PC-9 (cell line): ENCODE data around the gene TUBB2A. TPM values are rescaled to one million over a fixed set of nuclear protein-coding genes. Genes with fewer than 3 reads are reported as not detected.

Experiments used
- BruUV-seq: library from RNA; stranded (reverse); fragments of 400-500 nt; replicated peaks from 2 replicates; lab custom pipeline; 2021; lab: Mats Ljungman, UMichigan
- CTCF ChIA-PET: fragments of 300-600 bp; sonication (Branson Sonifier 250); formaldehyde crosslinking; loops from one replicate; lab custom pipeline; 2022; ENCODE audit warnings: antibody characterized with exemption; lab: Charles Lee
- POLR2A ChIA-PET: fragments of 300-600 bp; sonication (Branson Sonifier 250); formaldehyde crosslinking; loops from one replicate; lab custom pipeline; 2022; ENCODE audit warnings: antibody characterized with exemption; ENCODE audit not compliant: unreplicated experiment; lab: Charles Lee
- DNase-seq, 2 experiments: peaks; one replicate each; pipeline versions ENCODE4 v3.0.0 to v3.0.0-alpha.2; 2015 to 2022; ENCODE audit warnings: mixed read lengths in 1 of 2
- H2AFZ ChIP-seq: fragments of 200-600 bp; sonication (generic); 2 replicates; pipeline ENCODE4 v1.8.1; 2017; ENCODE audit warnings: antibody characterized with exemption
- H3F3A ChIP-seq: fragments of 200-600 bp; sonication (generic); 2 replicates; pipeline ENCODE4 v1.8.1; 2017; ENCODE audit warnings: antibody characterized with exemption, mild to moderate bottlenecking, low read depth; ENCODE audit not compliant: insufficient read depth
- H3K27ac ChIP-seq: fragments of 200-600 bp; sonication (generic); 2 replicates; pipeline ENCODE4 v1.6.1; 2016; ENCODE audit warnings: mixed run types
- H3K27me3 ChIP-seq: fragments of 200-600 bp; sonication (generic); 2 replicates; pipeline ENCODE4 v1.6.1; 2016; ENCODE audit warnings: low read depth, mixed run types; ENCODE audit not compliant: insufficient read depth
- H3K36me3 ChIP-seq: fragments of 200-600 bp; sonication (generic); 2 replicates; pipeline ENCODE4 v1.6.1; 2016; ENCODE audit warnings: low read depth, mixed run types
- H3K4me1 ChIP-seq: fragments of 200-600 bp; sonication (generic); replicated peaks from 2 replicates; pipeline ENCODE4 v1.6.1; 2016; ENCODE audit warnings: mixed run types; ENCODE audit not compliant: insufficient read depth
- H3K4me2 ChIP-seq: fragments of 200-600 bp; sonication (generic); 2 replicates; pipeline ENCODE4 v1.6.1; 2017; ENCODE audit warnings: mixed run types
- H3K4me3 ChIP-seq: fragments of 200-600 bp; sonication (generic); 2 replicates; pipeline ENCODE4 v1.6.1; 2016; ENCODE audit warnings: mixed run types
- H3K79me2 ChIP-seq: fragments of 200-600 bp; sonication (generic); 2 replicates; pipeline ENCODE4 v1.6.1; 2017; ENCODE audit warnings: low read depth, mixed run types
- H3K9me2 ChIP-seq: fragments of 200-600 bp; sonication (generic); 2 replicates; pipeline ENCODE4 v1.8.1; 2017; ENCODE audit warnings: mild to moderate bottlenecking; ENCODE audit not compliant: insufficient read depth
- H3K9me3 ChIP-seq: fragments of 200-600 bp; sonication (generic); 2 replicates; pipeline ENCODE4 v1.8.1; 2016; ENCODE audit warnings: low read depth; ENCODE audit not compliant: insufficient read depth
- H4K20me1 ChIP-seq: fragments of 200-600 bp; sonication (generic); 2 replicates; pipeline ENCODE4 v1.8.1; 2017; ENCODE audit not compliant: insufficient read depth
- CTCF ChIP-seq: fragments of 200-600 bp; sonication (generic); conservative IDR thresholded peaks from 2 replicates; pipeline ENCODE4 v1.6.1; 2017; ENCODE audit warnings: mixed run types, antibody characterized with exemption, mild to moderate bottlenecking, moderate library complexity
- EZH2 ChIP-seq: fragments of 200-600 bp; sonication (generic); IDR thresholded peaks from 2 replicates; pipeline ENCODE4 v1.8.0; 2017; ENCODE audit warnings: antibody characterized with exemption, low read depth
- intact Hi-C: fragments of 100-400 bp; cut with micrococcal nuclease; formaldehyde crosslinking; loops from one replicate; pipeline ENCODE4 v1.10.0; 2022; ENCODE audit not compliant: unreplicated experiment
- total RNA-seq: library from RNA; stranded (reverse); gene quantifications from 2 replicates; pipeline ENCODE4 v1.2.3, GENCODE V29; 2021

Gene TUBB2A
- total RNA-seq, 1 experiment from 2014 or later, result 17.0 TPM

- Histone ChIP-seq H4K20me1 (no peaks in the 10 kb centered on the region), H3K36me3 (no peaks in the 10 kb centered on the region), H3K27ac (peak overlapping the region; percentile 98), H3K9me2 (no peaks in the 10 kb centered on the region), H3K4me2 (peak overlapping the region; percentile 52), H2AFZ (no peak overlapping the region), H3K79me2 (no peaks in the 10 kb centered on the region), H3F3A (peaks cover 15% of the 10 kb centered on the region; the same call in 1 of the 2 replicates), H3K4me1 (peaks cover 37% of the 10 kb centered on the region), H3K4me3 (no peak overlapping the region), H3K27me3 (no peaks in the 10 kb centered on the region), H3K9me3 (no peaks in the 10 kb centered on the region)
- ChIA-PET CTCF (interaction anchor here (0.6 kb wide), 1 partner anchor 48 kb away, joined by 9 read pairs; no protein-coding TSS in a partner anchor), POLR2A (interaction anchor here (0.6 kb wide), 3 partner anchors 40 to 603 kb away, joined by 3 to 6 read pairs (median 4); no protein-coding TSS in a partner anchor)
- no TSS peak for BruUV-seq
- intact Hi-C loops, result loop anchor here (5.0 kb wide), 1 partner anchor 79 kb away; no protein-coding TSS in a partner anchor
- TF ChIP-seq CTCF (no peak), EZH2 (no peak)
- DNase-seq, result peak; percentile 73 to 98
These were observed 48.6 kb upstream of the TUBB2A start for GRCh38 chr6:3205913-3206312.

GRCh38 chr6:3204921-3205320 is 47.6 kb upstream of the TUBB2A start:
- Histone ChIP-seq H3K27me3 (no peaks in the 10 kb centered on the region), H4K20me1 (no peaks in the 10 kb centered on the region), H3K9me2 (no peaks in the 10 kb centered on the region), H3K79me2 (no peaks in the 10 kb centered on the region), H3K27ac (peak overlapping the region; percentile 98), H3K4me3 (no peak overlapping the region), H3K9me3 (no peaks in the 10 kb centered on the region), H3K4me2 (no peak overlapping the region), H3K4me1 (peaks cover 36% of the 10 kb centered on the region), H2AFZ (no peak overlapping the region), H3K36me3 (no peaks in the 10 kb centered on the region), H3F3A (peaks cover 15% of the 10 kb centered on the region; the same call in 1 of the 2 replicates)
- ChIA-PET CTCF (no interaction called here), POLR2A (no interaction called here)
- intact Hi-C loops, result loop anchor here (5.0 kb wide), 1 partner anchor 78 kb away; no protein-coding TSS in a partner anchor
- no TSS peak for BruUV-seq
- DNase-seq, result no peak
- TF ChIP-seq CTCF (no peak), EZH2 (no peak)

GRCh38 chr6:3202999-3203696 is 45.8 kb upstream of the TUBB2A start:
- POLR2A ChIA-PET, result no interaction called here
- intact Hi-C loops, result no loop called here
- H4K20me1 ChIP-seq, result no peaks in the 10 kb centered on the region
- H3K27me3 ChIP-seq, result no peaks in the 10 kb centered on the region
- no TSS peak for BruUV-seq
- CTCF ChIA-PET, result interaction anchor here (1.1 kb wide), 1 partner anchor 48 kb away, joined by 3 read pairs; no protein-coding TSS in a partner anchor
- TF ChIP-seq CTCF (no peak), EZH2 (no peak)
- no peaks in the 10 kb centered on the region for H3K36me3 ChIP-seq
- H3F3A ChIP-seq, result peaks cover 14% of the 10 kb centered on the region; the same call in 1 of the 2 replicates
- H3K27ac ChIP-seq, result no peak overlapping the region
- H3K4me2 ChIP-seq, result no peak overlapping the region
- no peaks in the 10 kb centered on the region for H3K79me2 ChIP-seq
- no peak overlapping the region for H2AFZ ChIP-seq
- peaks cover 22% of the 10 kb centered on the region for H3K4me1 ChIP-seq
- H3K4me3 ChIP-seq, result no peak overlapping the region
- no peaks in the 10 kb centered on the region for H3K9me2 ChIP-seq
- H3K9me3 ChIP-seq, result no peaks in the 10 kb centered on the region
- no peak for DNase-seq
